ENCODE results near the gene BNIP5.
"Not testable (repeated sequence)": the region's sequence is repeated elsewhere in the genome, so short reads cannot be mapped to it uniquely, and the experiment has no call there.

BNIP5 gene

GRCh38 chr6:36373368-36374019 is 36.8 kb upstream of the BNIP5 start:
- H3K4me3 Mint-ChIP-seq: no peak overlapping the region
- no peaks in the 10 kb centered on the region for H3K36me3 Mint-ChIP-seq (ENCODE audit: low read depth)
- no peak overlapping the region for H3K27ac Mint-ChIP-seq
- H3K9me3 Mint-ChIP-seq: no peaks in the 10 kb centered on the region
- DNase-seq: no peak
- H3K27me3 Mint-ChIP-seq: peaks cover 5% of the 10 kb centered on the region
- H3K4me1 Mint-ChIP-seq (ENCODE audit: low read depth): no peaks in the 10 kb centered on the region

GRCh38 chr6:36372088-36372487 is 35.4 kb upstream of the BNIP5 start:
- peaks cover 5% of the 10 kb centered on the region for H3K27me3 Mint-ChIP-seq
- H3K9me3 Mint-ChIP-seq: no peaks in the 10 kb centered on the region
- H3K27ac Mint-ChIP-seq: no peak overlapping the region
- H3K4me3 Mint-ChIP-seq: no peak overlapping the region
- no peaks in the 10 kb centered on the region for H3K4me1 Mint-ChIP-seq (ENCODE audit: low read depth)
- DNase-seq: no peak
- H3K36me3 Mint-ChIP-seq (ENCODE audit: low read depth): no peaks in the 10 kb centered on the region

- Mint-ChIP-seq H3K36me3 (ENCODE audit: low read depth) (no peaks in the 10 kb centered on the region), H3K4me1 (ENCODE audit: low read depth) (no peaks in the 10 kb centered on the region), H3K9me3 (no peaks in the 10 kb centered on the region), H3K4me3 (no peak overlapping the region), H3K27me3 (peaks cover 5% of the 10 kb centered on the region), H3K27ac (no peak overlapping the region)
- DNase-seq: no peak
Measured at GRCh38 chr6:36371211-36371610, 34.5 kb upstream of the BNIP5 start.

- no peaks in the 10 kb centered on the region for H3K9me3 Mint-ChIP-seq
- H3K27me3 Mint-ChIP-seq: peaks cover 5% of the 10 kb centered on the region
- no peak overlapping the region for H3K27ac Mint-ChIP-seq
- H3K36me3 Mint-ChIP-seq (ENCODE audit: low read depth): no peaks in the 10 kb centered on the region
- no peak overlapping the region for H3K4me3 Mint-ChIP-seq
- no peaks in the 10 kb centered on the region for H3K4me1 Mint-ChIP-seq (ENCODE audit: low read depth)
- no peak for DNase-seq
Measured at GRCh38 chr6:36370638-36371037, 34.0 kb upstream of the BNIP5 start.

GRCh38 chr6:36368921-36369865 is 32.5 kb upstream of the BNIP5 start:
- no peaks in the 10 kb centered on the region for H3K9me3 Mint-ChIP-seq
- peaks cover 5% of the 10 kb centered on the region for H3K27me3 Mint-ChIP-seq
- H3K4me3 Mint-ChIP-seq: no peak overlapping the region
- DNase-seq: no peak
- H3K4me1 Mint-ChIP-seq (ENCODE audit: low read depth): no peaks in the 10 kb centered on the region
- H3K27ac Mint-ChIP-seq: no peak overlapping the region
- H3K36me3 Mint-ChIP-seq (ENCODE audit: low read depth): no peaks in the 10 kb centered on the region

- Mint-ChIP-seq H3K27ac (no peak overlapping the region), H3K9me3 (no peaks in the 10 kb centered on the region), H3K4me1 (ENCODE audit: low read depth) (no peaks in the 10 kb centered on the region), H3K27me3 (peaks cover 5% of the 10 kb centered on the region), H3K4me3 (no peak overlapping the region), H3K36me3 (ENCODE audit: low read depth) (no peaks in the 10 kb centered on the region)
- no peak for DNase-seq
Measured at GRCh38 chr6:36368421-36368820, 31.7 kb upstream of the BNIP5 start.

- Mint-ChIP-seq H3K27ac (no peak overlapping the region), H3K36me3 (ENCODE audit: low read depth) (no peaks in the 10 kb centered on the region), H3K9me3 (no peaks in the 10 kb centered on the region), H3K4me3 (no peak overlapping the region), H3K4me1 (ENCODE audit: low read depth) (no peaks in the 10 kb centered on the region), H3K27me3 (peaks cover 5% of the 10 kb centered on the region)
- no peak for DNase-seq
Measured at GRCh38 chr6:36367743-36368142, 31.1 kb upstream of the BNIP5 start.

GRCh38 chr6:36364669-36365479 is 28.2 kb upstream of the BNIP5 start:
- Mint-ChIP-seq H3K36me3 (ENCODE audit: low read depth) (no peaks in the 10 kb centered on the region), H3K9me3 (no peaks in the 10 kb centered on the region), H3K27me3 (no peaks in the 10 kb centered on the region), H3K27ac (no peak overlapping the region), H3K4me1 (ENCODE audit: low read depth) (no peaks in the 10 kb centered on the region), H3K4me3 (no peak overlapping the region)
- DNase-seq: no peak

- not testable (repeated sequence) for H3K4me3 Mint-ChIP-seq; H3K4me1 Mint-ChIP-seq (ENCODE audit: low read depth); H3K27ac Mint-ChIP-seq; H3K36me3 Mint-ChIP-seq (ENCODE audit: low read depth); H3K9me3 Mint-ChIP-seq; DNase-seq; H3K27me3 Mint-ChIP-seq
Measured at GRCh38 chr6:36364061-36364635, 27.5 kb upstream of the BNIP5 start.

- DNase-seq; H3K4me3 Mint-ChIP-seq; H3K9me3 Mint-ChIP-seq; H3K36me3 Mint-ChIP-seq (ENCODE audit: low read depth); H3K4me1 Mint-ChIP-seq (ENCODE audit: low read depth); H3K27ac Mint-ChIP-seq; H3K27me3 Mint-ChIP-seq: not testable (repeated sequence)
Measured at GRCh38 chr6:36363371-36363752, 26.7 kb upstream of the BNIP5 start.

- Mint-ChIP-seq H3K36me3 (ENCODE audit: low read depth) (no peaks in the 10 kb centered on the region), H3K9me3 (no peaks in the 10 kb centered on the region)
Measured at GRCh38 chr6:36362551-36363370, 26.1 kb upstream of the BNIP5 start.

GRCh38 chr6:36361071-36361470 is 24.4 kb upstream of the BNIP5 start:
- Mint-ChIP-seq H3K4me3 (no peak overlapping the region), H3K9me3 (no peaks in the 10 kb centered on the region), H3K36me3 (ENCODE audit: low read depth) (no peaks in the 10 kb centered on the region), H3K27ac (no peak overlapping the region), H3K27me3 (peaks cover 5% of the 10 kb centered on the region), H3K4me1 (ENCODE audit: low read depth) (peaks cover 9% of the 10 kb centered on the region)
- no peak for DNase-seq

More at GRCh38 chr6:36362551-36363370, 26.1 kb upstream of the BNIP5 start:
- DNase-seq: no peak
- Mint-ChIP-seq H3K27me3 (peaks cover 2% of the 10 kb centered on the region), H3K4me1 (ENCODE audit: low read depth) (peaks cover 5% of the 10 kb centered on the region), H3K27ac (no peak overlapping the region), H3K4me3 (no peak overlapping the region)

- Mint-ChIP-seq H3K4me1 (ENCODE audit: low read depth) (peaks cover 13% of the 10 kb centered on the region), H3K4me3 (no peak overlapping the region), H3K27me3 (peaks cover 5% of the 10 kb centered on the region), H3K9me3 (no peaks in the 10 kb centered on the region), H3K36me3 (ENCODE audit: low read depth) (no peaks in the 10 kb centered on the region), H3K27ac (no peak overlapping the region)
- peak; percentile 74 for DNase-seq
Measured at GRCh38 chr6:36360241-36361054, 23.8 kb upstream of the BNIP5 start.
